B cell (primary cell): Measurements from ENCODE around the gene FAF2.

Experiments
- EZH2 ChIP-seq: IDR thresholded peaks from 2 replicates; pipeline ENCODE4 v1.6.1; 2012; ENCODE audit warnings: borderline replicate concordance, low read depth, mild to moderate bottlenecking, moderate library complexity, low read length; ENCODE audit not compliant: insufficient read depth, poor library complexity, severe bottlenecking
- TF ChIP-seq, protein P1 (sequence below): fragments of 200-600 bp; IDR thresholded peaks from one replicate; pipeline ENCODE4 v1.8.0; 2022; ENCODE audit warnings: antibody characterized with exemption, mild to moderate bottlenecking

GRCh38 chr5:176485176-176485575 lies 37.0 kb downstream of the FAF2 start:
- TF ChIP-seq, protein P1, sequence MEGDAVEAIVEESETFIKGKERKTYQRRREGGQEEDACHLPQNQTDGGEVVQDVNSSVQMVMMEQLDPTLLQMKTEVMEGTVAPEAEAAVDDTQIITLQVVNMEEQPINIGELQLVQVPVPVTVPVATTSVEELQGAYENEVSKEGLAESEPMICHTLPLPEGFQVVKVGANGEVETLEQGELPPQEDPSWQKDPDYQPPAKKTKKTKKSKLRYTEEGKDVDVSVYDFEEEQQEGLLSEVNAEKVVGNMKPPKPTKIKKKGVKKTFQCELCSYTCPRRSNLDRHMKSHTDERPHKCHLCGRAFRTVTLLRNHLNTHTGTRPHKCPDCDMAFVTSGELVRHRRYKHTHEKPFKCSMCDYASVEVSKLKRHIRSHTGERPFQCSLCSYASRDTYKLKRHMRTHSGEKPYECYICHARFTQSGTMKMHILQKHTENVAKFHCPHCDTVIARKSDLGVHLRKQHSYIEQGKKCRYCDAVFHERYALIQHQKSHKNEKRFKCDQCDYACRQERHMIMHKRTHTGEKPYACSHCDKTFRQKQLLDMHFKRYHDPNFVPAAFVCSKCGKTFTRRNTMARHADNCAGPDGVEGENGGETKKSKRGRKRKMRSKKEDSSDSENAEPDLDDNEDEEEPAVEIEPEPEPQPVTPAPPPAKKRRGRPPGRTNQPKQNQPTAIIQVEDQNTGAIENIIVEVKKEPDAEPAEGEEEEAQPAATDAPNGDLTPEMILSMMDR: no peak
- no peak for TF ChIP-seq EZH2
